ENCODE measurements around the gene ACTN1. TPM values are rescaled to one million over a fixed set of nuclear protein-coding genes. Genes with fewer than 3 reads are reported as not detected.
A peak's percentile ranks its signal among the peaks of the same experiment; 100 is the strongest.

ACTN1 gene
- total and polyA plus RNA-seq, 2 experiments from 2014 or later = 88.0 to 163 TPM

DNA sequence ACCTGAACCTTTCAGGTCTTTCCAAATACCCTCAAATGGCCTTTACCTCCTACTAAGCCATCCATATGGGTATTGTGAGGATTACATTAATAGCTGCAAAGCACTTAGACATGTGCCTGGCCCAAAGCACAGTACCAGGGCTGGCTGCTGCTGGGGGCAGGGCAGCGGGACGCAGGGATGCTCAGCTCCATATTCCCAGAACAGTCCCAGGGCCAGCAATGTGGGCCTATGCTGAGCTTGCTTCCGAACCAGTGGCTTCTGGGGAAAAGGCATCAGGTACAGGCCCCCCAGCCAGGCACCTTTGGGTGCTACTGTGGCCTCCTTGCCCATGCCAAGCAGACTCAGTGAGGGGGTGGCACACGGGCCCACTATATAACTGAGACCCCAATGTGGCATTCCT is 10.4 kb downstream of the ACTN1 start:
- Histone ChIP-seq H4K20me1 (ENCODE audit: insufficient read depth, poor library complexity, severe bottlenecking) (peaks cover 13% of the 10 kb centered on the region), H3K4me3 (no peak overlapping the region), H2AFZ (no peak overlapping the region), H3K27ac (peak overlapping the region; percentile 88), H3K36me3 (replicated peaks; ENCODE audit: insufficient read depth, low read depth) (no peaks in the 10 kb centered on the region), H3K79me2 (peaks cover 99% of the 10 kb centered on the region), H3K4me2 (no peak overlapping the region), H3K27me3 (no peaks in the 10 kb centered on the region), H3K9me2 (replicated peaks; ENCODE audit: insufficient read depth) (no peaks in the 10 kb centered on the region), H3K4me1 (ENCODE audit: insufficient read depth) (peaks cover 64% of the 10 kb centered on the region), H3K9me3 (ENCODE audit: low read depth) (no peaks in the 10 kb centered on the region)
- WGBS (ENCODE audit: low lambda C conversion rate, missing lambda C conversion rate) = 94% methylated on average over 4 of the region's 4 CpGs
- TF ChIP-seq EZH2 (IDR thresholded peaks at IDR 0.05; ENCODE audit: borderline replicate concordance) = no peak
- no peak for TF ChIP-seq EZH2phosphoT487 (IDR thresholded peaks at IDR 0.05; ENCODE audit: low read depth, severe bottlenecking, unreplicated experiment)
- TF ChIP-seq CTCF (IDR thresholded peaks at IDR 0.05; ENCODE audit: poor library complexity) = no peak
- no peak for DNase-seq (ENCODE audit: low spot score)

DNA sequence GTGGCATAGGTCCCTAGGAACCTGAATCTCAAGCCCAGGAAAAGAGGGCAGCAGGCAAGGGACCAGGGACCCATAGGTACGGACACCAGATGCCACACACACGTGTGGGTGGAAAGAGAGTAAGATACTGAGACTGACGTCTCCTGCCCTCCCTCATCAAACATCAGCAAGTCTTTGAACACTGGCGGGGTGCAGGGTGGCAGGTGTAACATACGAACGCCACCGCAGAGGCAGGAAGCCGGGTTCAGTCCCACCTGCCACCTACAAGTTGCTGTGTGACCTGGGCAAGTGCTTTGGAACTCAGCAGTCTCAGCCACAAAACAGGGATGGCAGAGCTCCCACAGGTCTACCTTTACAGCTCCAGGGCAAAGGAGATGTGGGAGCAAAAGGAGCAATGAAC is 11.1 kb downstream of the ACTN1 start:
- H3K27ac ChIP-seq = no peak overlapping the region
- H4K20me1 ChIP-seq (ENCODE audit: insufficient read depth, poor library complexity, severe bottlenecking) = peaks cover 13% of the 10 kb centered on the region
- no peaks in the 10 kb centered on the region for H3K9me2 ChIP-seq (replicated peaks; ENCODE audit: insufficient read depth)
- no peaks in the 10 kb centered on the region for H3K27me3 ChIP-seq
- no peak for TF ChIP-seq EZH2 (IDR thresholded peaks at IDR 0.05; ENCODE audit: borderline replicate concordance)
- WGBS (ENCODE audit: low lambda C conversion rate, missing lambda C conversion rate) = 97% methylated on average over 8 of the region's 8 CpGs
- no peaks in the 10 kb centered on the region for H3K36me3 ChIP-seq (replicated peaks; ENCODE audit: insufficient read depth, low read depth)
- no peak overlapping the region for H3K4me3 ChIP-seq
- H3K79me2 ChIP-seq = peaks cover 99% of the 10 kb centered on the region
- no peak overlapping the region for H2AFZ ChIP-seq
- no peak overlapping the region for H3K4me2 ChIP-seq
- H3K9me3 ChIP-seq (ENCODE audit: low read depth) = no peaks in the 10 kb centered on the region
- no peak for DNase-seq (ENCODE audit: low spot score)
- peaks cover 70% of the 10 kb centered on the region for H3K4me1 ChIP-seq (ENCODE audit: insufficient read depth)

- H3K4me2 ChIP-seq = no peak overlapping the region
Measured at GRCh38 chr14:68967459-68967940, 11.6 kb downstream of the ACTN1 start.

GRCh38 chr14:68966872-68967301 is 12.2 kb downstream of the ACTN1 start:
- no peaks in the 10 kb centered on the region for H3K9me2 ChIP-seq (replicated peaks; ENCODE audit: insufficient read depth)
- H3K4me3 ChIP-seq = no peak overlapping the region
- WGBS (ENCODE audit: low lambda C conversion rate, missing lambda C conversion rate) = 80% methylated on average over 3 of the region's 3 CpGs
- no peak for DNase-seq (ENCODE audit: low spot score)
- peaks cover 71% of the 10 kb centered on the region for H3K4me1 ChIP-seq (ENCODE audit: insufficient read depth)
- no peaks in the 10 kb centered on the region for H3K9me3 ChIP-seq (ENCODE audit: low read depth)
- no peaks in the 10 kb centered on the region for H3K36me3 ChIP-seq (replicated peaks; ENCODE audit: insufficient read depth, low read depth)
- no peak overlapping the region for H3K4me2 ChIP-seq
- TF ChIP-seq EZH2phosphoT487 (IDR thresholded peaks at IDR 0.05; ENCODE audit: low read depth, severe bottlenecking, unreplicated experiment) (no peak), EZH2 (IDR thresholded peaks at IDR 0.05; ENCODE audit: borderline replicate concordance) (no peak), CTCF (IDR thresholded peaks at IDR 0.05; ENCODE audit: poor library complexity) (no peak)
- H4K20me1 ChIP-seq (ENCODE audit: insufficient read depth, poor library complexity, severe bottlenecking) = peaks cover 13% of the 10 kb centered on the region
- H3K79me2 ChIP-seq = peaks cover 99% of the 10 kb centered on the region
- H2AFZ ChIP-seq = no peak overlapping the region
- H3K27ac ChIP-seq = peak overlapping the region; percentile 80
- H3K27me3 ChIP-seq = no peaks in the 10 kb centered on the region

More at GRCh38 chr14:68967459-68967940, 11.6 kb downstream of the ACTN1 start:
- DNase-seq (ENCODE audit: low spot score) = no peak
- WGBS (ENCODE audit: low lambda C conversion rate, missing lambda C conversion rate) = 90% methylated on average over 3 of the region's 3 CpGs
- TF ChIP-seq EZH2phosphoT487 (IDR thresholded peaks at IDR 0.05; ENCODE audit: low read depth, severe bottlenecking, unreplicated experiment) = no peak
- TF ChIP-seq EZH2 (IDR thresholded peaks at IDR 0.05; ENCODE audit: borderline replicate concordance) = no peak
- TF ChIP-seq CTCF (IDR thresholded peaks at IDR 0.05; ENCODE audit: poor library complexity) = no peak
- H3K9me3 ChIP-seq (ENCODE audit: low read depth) = no peaks in the 10 kb centered on the region
- no peak overlapping the region for H2AFZ ChIP-seq
- no peaks in the 10 kb centered on the region for H3K27me3 ChIP-seq
- peak overlapping the region; percentile 80 for H3K27ac ChIP-seq
- H3K9me2 ChIP-seq (replicated peaks; ENCODE audit: insufficient read depth) = no peaks in the 10 kb centered on the region
- peaks cover 71% of the 10 kb centered on the region for H3K4me1 ChIP-seq (ENCODE audit: insufficient read depth)
- H4K20me1 ChIP-seq (ENCODE audit: insufficient read depth, poor library complexity, severe bottlenecking) = peaks cover 13% of the 10 kb centered on the region
- H3K79me2 ChIP-seq = peaks cover 99% of the 10 kb centered on the region
- no peak overlapping the region for H3K4me3 ChIP-seq
- no peaks in the 10 kb centered on the region for H3K36me3 ChIP-seq (replicated peaks; ENCODE audit: insufficient read depth, low read depth)

Measured in hepatocyte (in vitro differentiated cells).